DMS79 (cell line): Measurements from ENCODE around the gene RETREG2.
"Not testable (repeated sequence)": the region's sequence is repeated elsewhere in the genome, so short reads cannot be mapped to it uniquely, and the experiment has no call there.

ENCODE experiments used
- DNase-seq: peaks from one replicate; lab custom pipeline; 2025; lab: John Stamatoyannopoulos, UW

Gene RETREG2

DNA sequence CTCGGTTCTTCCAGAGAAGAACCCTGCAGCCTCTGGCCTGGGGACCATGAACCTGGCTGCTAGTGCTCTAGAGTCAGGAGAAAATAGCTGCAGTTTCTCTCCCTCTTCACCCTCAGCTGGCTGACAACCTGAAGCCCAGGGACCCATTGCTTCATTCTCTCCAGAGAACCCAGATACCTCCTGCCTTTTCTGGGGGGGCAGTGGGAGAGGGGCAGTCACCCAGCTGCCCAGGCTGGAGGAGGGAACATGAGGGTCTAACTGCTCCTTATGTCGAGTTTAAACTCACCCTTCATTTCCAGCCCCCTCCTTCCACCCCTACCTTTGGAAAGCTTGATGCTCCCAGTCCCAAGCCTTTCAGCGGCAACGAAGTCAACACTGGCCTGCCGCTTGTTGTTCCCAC is 20.9 kb downstream of the RETREG2 start:
- DNase-seq: no peak

DNA sequence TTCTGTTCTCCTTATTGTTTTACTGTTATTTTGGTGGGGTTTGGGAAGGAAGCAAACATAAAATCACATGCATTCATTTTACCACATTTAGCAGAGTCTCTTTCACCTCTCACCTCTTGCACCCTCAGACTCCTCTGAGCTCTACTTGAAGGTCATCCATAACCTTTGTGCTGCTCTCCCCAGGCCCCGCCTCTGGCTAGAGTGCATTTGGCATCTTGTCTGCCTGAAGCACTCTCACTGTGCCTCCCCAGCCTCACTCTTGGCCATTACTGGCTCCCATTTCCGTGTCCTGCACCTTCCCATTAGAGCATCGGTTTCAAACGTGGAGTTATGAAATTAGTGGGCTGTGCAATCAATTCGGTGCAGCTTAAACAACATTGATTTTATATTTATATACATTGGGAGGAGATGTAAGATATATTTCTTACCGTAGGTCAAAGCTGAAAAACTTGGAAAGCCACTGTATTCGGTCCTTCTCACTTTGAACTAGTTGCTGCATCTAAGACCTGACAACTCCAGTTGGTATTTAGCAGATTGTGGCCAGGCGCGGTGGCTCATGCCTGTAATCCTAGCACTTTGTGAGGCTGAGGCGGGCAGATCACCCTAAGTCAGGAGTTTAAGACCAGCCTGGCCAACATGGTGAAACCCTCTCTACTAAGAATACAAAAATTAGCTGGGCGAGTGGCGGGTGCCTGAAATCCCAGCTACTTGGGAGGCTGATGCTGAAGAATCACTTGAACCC is 21.6 kb downstream of the RETREG2 start:
- no peak for DNase-seq

GRCh38 chr2:219200502-219201326 is 22.6 kb downstream of the RETREG2 start:
- not testable (repeated sequence) for DNase-seq

DNA sequence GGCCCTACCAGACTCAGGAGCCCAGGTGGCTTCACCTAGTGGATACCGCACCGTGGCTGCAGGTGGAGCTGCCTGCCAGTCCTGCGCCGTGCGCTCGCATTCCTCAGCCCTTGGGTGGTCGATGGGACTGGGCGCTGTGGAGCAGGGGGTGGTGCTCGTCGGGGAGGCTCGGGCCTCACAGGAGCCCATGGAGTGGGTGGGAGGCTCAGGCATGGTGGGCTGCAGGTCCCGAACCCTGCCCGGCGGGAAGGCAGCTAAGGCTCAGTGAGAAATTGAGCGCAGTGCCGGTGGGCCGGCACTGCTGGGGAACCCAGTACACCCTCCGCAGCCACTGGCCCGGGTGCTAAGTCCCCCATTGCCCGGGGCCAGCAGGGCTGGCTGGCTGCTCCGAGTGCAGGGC is 23.3 kb downstream of the RETREG2 start:
- DNase-seq: not testable (repeated sequence)

DNA sequence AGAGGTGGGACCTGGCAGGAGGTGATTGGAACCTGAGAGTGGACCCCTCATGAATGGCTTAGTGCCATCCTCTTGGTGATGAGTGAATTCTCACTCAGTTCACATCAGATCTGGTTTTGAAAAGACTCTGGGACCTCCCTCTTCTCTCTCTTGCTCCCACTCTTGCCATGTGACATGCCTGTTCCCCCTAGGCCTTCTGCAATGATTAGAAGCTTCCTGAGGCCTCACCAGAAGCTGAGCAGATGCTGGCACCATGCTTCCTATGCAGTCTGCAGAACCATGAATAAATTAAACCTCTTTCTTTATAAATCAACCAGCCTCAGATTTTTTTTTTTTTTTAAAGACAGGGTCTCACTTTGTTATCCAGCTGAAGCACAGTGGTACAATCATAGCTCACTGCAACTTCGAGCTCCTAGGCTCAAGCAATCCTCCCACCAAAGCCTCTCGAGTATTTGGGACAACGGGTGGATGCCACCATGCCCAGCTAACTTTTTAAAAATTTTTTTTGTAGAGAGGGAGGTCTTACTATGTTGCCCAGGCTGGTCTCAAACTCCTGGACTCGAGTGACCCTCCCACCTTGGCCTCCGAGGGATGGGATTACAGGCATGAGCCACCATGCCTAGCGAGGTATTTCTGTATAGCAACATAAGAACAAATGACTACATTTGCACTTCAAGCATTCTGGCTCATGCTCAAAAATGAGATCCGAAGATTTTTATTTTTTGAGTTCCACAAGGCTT is 26.5 kb downstream of the RETREG2 start:
- no peak for DNase-seq

DNA sequence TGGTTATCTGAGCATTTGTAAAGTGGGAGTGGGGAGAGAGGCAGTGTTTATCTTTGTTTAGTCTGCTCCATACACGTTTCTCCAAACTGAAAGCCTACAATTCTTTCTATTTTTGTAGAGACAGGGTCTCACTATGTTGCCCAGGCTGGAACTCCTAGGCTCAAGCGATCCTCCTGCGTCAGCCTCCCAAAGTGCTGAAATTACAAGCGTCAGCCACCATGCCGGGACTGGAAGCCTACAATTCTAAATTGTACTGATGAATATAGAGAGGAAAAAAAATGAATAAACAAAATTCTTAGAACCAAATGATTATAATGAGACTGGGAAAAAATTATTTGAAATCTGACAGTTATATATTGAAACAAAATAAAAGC is 27.1 kb downstream of the RETREG2 start:
- no peak for DNase-seq

- no peak for DNase-seq
These were observed 27.9 kb downstream of the RETREG2 start for GRCh38 chr2:219205981-219206327.

DNA sequence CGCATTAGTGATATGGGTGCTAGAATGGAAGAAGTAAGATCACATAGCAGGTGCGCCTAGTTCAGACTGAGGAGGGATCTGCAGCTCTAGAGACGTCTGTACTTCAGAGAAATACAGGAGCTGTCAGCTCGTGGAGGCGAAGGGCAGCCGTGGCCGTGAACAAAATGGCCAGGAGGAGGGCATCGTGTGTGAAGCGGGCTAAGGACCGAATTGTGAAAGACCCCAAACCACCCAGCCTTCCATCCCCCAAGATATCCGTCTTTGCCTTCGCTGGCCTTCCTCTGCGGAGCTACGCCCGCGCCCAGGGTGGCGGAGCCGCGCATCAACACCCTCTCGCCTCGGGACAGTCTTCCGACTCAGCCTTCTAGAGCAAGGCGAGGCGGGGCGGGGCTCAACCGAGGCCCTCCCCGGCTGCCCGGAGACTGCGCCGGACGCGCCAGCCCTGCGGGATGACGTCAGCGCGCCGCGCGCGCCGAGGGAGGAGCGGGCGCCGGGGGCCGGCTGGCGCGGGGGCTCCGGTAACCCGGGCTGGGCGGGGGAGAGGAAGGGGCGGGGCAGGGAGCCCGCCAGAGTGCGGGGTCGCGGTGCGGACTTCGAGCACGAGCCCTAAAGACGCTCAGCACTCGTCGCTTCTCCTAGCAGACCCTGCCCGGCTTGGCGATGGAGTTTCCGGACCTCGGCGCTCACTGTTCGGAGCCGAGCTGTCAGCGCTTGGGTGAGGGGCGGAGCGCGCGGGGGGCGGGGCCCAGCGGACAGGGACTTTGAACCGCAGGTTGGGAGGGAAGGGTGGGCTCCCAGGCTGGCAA is 28.5 kb downstream of the RETREG2 start, which contains the start of gene ZFAND2B:
Gene ZFAND2B, plus strand, starts transcription at position 455 of the 806 bp plus-strand sequence. Its CDS starts 206 bp downstream, at position 661.
- DNase-seq: peak; percentile 79

- no peak for DNase-seq
These were observed 29.2 kb downstream of the RETREG2 start for GRCh38 chr2:219207134-219207883.

DNA sequence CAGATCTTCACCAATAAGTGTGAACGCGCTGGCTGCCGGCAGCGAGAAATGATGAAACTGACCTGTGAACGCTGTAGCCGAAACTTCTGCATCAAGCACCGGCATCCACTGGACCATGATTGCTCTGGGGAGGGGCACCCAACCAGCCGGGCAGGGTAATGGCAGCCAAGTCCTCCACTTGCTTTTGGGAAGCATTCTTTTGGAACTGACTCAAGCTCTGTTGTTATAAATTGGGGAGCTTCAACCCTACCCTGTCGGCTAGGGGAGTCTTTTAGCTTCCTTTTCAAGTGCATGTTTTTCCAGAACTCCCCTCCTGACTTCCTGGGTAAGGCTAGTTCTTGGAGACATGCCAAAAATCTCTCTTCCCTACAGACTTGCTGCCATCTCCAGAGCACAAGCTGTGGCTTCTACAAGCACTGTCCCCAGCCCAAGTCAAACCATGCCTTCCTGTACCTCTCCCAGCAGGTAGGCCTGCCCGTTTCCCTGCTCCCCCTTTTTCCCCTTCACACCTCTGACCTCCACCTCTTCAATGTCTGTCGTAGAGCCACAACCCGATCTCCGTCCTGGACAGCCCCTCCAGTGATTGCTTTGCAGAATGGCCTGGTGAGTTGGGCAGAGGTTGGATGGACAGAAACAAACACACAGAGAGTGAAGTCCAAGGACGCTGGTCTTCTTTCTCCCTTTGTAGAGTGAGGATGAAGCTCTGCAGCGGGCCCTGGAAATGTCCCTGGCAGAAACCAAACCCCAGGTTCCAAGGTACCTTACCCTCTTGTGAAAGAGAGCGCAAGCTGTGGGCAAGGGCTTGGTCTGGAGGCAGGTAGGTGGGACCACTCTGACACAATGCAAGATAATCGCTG is 30.0 kb downstream of the RETREG2 start:
- peak; percentile 34 for DNase-seq

DNA sequence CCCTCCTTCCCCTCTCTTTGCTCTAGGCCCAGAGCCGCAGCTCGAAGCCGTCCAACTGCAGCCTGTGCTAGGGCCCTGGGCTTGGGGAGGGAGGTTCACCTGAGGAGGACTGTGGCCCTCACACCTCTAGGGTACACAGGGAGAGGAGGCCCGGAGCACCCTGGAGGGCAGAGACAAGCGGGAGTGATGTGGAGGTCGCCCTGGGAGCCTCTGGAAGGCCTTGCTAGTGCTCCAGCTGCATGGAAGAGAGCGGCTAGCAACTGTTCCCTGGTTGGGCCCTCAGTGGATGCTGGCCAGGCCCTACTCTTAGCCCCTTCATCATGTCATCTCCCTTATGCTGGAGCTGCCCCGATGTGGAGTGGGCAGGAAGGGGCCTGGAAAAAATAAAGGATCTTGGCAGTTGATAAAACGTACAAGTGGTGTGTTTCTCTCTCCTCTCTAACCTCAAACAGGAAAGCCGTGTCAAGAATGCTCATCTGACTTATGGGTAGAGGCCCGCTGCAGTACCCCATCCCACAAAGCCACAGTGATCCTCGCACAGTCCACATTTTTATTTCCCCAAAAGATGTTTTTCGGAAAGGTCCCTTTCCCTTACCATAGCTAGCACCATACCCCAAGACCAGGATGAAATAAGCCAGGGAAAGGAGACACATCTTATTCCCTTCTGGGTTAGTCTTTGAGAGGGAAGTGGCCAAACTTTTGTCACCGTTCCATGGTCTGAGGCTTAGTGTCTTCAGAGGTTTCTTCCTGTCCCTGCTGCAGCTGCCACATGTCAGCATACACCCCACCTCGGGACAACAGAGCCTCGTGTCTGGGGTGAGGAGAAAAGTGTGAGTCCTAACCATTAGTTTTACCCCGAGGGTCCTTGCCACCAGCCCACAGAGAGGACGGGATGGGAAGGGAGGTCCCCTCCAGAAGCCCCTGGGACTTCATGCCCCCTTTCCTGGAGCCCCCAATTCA is 31.4 kb downstream of the RETREG2 start:
- no peak for DNase-seq

- DNase-seq: no peak
These were observed 32.3 kb downstream of the RETREG2 start for GRCh38 chr2:219210196-219210885.

DNA sequence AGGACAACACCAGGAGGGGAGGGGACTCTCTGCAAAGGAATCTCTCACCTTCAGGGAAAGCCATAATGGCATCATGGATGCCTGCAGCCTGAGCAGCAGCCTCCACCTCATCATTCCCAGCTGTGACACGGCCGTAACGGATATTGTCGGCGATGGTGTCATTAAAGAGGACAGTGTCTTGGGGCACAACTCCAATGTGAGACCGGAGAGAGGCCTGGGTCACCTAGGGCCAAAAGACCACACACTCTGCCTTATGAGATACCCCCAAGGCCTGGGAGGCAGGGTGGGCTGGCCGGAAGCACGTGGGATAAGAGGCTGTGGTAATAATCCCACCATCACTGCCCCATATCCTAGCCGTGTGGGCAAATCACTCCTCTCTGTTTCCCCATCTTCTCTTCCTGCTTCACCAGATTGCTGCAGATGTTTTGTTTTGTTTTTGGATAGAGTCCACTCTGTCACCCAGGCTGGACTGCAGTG is 32.8 kb downstream of the RETREG2 start:
- DNase-seq: no peak

DNA sequence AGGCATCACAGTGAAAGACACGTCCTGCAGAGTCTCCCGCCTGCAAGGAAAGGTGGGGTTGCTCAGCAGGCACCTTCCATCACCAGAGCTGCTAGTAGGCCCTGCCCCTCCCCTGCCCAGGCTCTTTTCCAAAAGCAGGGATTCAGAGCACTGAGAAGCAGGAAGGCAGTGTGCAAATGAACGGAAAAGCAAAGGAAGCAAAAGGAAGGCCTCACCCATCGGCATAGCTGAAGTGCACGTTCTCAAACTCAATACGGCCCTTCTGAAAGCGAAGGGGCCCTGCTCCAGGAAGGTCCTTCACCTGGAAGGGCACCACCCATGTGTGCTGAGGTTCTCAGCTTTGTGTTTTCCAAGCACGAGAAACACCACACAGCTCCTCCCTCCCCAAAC is 34.9 kb downstream of the RETREG2 start:
- DNase-seq: no peak

DNA sequence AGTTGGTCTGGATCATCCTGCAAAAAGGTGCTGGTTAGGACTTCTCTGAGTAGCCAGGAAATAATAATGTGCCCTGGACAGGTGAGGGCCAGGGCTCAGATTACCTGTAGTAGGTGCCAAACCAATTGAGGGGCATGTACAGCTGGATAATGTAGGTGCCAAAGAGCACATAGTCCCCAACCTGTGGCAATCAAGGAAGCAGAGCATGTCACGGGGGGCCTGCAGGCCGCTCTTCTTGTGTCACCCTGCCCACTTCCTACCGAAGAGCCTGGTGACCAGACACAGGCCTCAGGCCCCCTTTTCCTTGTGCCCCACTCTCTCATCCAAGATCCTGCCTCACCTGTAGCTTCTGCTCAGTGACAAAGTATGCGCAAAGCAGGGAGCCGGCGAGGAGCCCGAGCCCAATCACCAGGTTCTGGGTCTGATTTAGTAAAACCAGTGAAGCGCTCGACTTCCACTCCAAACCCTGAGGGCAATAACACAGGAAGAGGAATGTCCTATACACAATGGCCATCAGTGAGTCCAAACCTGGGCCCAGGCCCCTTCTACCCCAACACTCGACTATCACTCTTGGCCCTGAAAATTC is 35.5 kb downstream of the RETREG2 start:
- DNase-seq: no peak

DNA sequence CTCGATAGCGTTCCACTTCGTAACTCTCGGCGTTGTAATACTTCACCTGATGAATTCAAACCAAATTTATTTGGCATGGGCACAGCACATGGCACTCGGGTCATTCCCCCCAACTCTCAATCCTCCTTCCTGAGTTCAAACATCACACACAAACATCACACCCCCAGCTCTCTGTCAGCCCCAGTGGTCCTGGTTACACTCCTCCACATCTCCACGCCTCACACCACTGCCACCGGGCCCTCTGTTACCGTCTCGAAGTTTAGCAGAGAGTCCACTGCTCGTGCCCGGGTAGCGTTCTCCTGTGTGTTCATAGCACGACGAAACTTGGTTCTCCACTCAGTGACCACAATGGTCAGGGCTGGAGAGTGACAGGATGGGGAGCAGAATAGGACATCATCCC is 36.1 kb downstream of the RETREG2 start:
- no peak for DNase-seq

GRCh38 chr2:219214786-219215185 is 36.7 kb downstream of the RETREG2 start:
- no peak for DNase-seq
